ENCODE data around the gene DAGLA. TPM values are rescaled to one million over a fixed set of nuclear protein-coding genes. Genes with fewer than 3 reads are reported as not detected.

Gene DAGLA
- total RNA-seq, 4 donors from 2014 or later: 5.8 to 18.9 (median 10.2) TPM

- TF ChIP-seq POLR2A (IDR thresholded peaks at IDR 0.05): no peak
- TF ChIP-seq, protein P1, sequence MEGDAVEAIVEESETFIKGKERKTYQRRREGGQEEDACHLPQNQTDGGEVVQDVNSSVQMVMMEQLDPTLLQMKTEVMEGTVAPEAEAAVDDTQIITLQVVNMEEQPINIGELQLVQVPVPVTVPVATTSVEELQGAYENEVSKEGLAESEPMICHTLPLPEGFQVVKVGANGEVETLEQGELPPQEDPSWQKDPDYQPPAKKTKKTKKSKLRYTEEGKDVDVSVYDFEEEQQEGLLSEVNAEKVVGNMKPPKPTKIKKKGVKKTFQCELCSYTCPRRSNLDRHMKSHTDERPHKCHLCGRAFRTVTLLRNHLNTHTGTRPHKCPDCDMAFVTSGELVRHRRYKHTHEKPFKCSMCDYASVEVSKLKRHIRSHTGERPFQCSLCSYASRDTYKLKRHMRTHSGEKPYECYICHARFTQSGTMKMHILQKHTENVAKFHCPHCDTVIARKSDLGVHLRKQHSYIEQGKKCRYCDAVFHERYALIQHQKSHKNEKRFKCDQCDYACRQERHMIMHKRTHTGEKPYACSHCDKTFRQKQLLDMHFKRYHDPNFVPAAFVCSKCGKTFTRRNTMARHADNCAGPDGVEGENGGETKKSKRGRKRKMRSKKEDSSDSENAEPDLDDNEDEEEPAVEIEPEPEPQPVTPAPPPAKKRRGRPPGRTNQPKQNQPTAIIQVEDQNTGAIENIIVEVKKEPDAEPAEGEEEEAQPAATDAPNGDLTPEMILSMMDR (IDR thresholded peaks at IDR 0.05): no peak
These were observed 114.4 kb downstream of the DAGLA start for GRCh38 chr11:61794579-61794978.

DNA sequence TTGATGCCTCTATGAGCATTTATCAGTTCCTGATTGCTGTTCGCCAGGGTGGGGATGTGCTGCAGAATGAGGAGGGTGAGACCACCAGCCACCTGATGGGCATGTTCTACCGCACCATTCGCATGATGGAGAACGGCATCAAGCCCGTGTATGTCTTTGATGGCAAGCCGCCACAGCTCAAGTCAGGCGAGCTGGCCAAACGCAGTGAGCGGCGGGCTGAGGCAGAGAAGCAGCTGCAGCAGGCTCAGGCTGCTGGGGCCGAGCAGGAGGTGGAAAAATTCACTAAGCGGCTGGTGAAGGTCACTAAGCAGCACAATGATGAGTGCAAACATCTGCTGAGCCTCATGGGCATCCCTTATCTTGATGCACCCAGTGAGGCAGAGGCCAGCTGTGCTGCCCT lies 115.3 kb downstream of the DAGLA start:
- H3K27ac ChIP-seq: no peak overlapping the region
- no peak for TF ChIP-seq POLR2A (IDR thresholded peaks at IDR 0.05)
- TF ChIP-seq, protein P1 (IDR thresholded peaks at IDR 0.05): no peak
- DNase-seq: no peak
- no peaks in the 10 kb centered on the region for H3K27me3 ChIP-seq
- peaks cover 0 to 18% (median 3%) of the 10 kb centered on the region in 4 donors for H3K4me1 ChIP-seq
- no peaks in the 10 kb centered on the region for H3K9me3 ChIP-seq
- H3K4me3 ChIP-seq: no peak overlapping the region
- no peaks in the 10 kb centered on the region for H3K36me3 ChIP-seq

More at GRCh38 chr11:61794579-61794978, 114.4 kb downstream of the DAGLA start:
- DNase-seq: no peak
- Histone ChIP-seq H3K4me3 (no peak overlapping the region), H3K4me1 (peaks cover 0 to 18% (median 3%) of the 10 kb centered on the region in 4 donors), H3K27me3 (no peaks in the 10 kb centered on the region), H3K27ac (no peak overlapping the region), H3K36me3 (peaks cover 0 to 9% (median 0%) of the 10 kb centered on the region in 3 donors), H3K9me3 (no peaks in the 10 kb centered on the region)

DNA sequence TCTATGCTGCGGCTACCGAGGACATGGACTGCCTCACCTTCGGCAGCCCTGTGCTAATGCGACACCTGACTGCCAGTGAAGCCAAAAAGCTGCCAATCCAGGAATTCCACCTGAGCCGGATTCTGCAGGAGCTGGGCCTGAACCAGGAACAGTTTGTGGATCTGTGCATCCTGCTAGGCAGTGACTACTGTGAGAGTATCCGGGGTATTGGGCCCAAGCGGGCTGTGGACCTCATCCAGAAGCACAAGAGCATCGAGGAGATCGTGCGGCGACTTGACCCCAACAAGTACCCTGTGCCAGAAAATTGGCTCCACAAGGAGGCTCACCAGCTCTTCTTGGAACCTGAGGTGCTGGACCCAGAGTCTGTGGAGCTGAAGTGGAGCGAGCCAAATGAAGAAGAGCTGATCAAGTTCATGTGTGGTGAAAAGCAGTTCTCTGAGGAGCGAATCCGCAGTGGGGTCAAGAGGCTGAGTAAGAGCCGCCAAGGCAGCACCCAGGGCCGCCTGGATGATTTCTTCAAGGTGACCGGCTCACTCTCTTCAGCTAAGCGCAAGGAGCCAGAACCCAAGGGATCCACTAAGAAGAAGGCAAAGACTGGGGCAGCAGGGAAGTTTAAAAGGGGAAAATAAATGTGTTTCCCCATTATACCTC lies 115.8 kb downstream of the DAGLA start:
- Histone ChIP-seq H3K9me3 (no peaks in the 10 kb centered on the region), H3K4me3 (no peak overlapping the region)
- TF ChIP-seq, protein P1 (IDR thresholded peaks at IDR 0.05): no peak
- no peak for TF ChIP-seq POLR2A (IDR thresholded peaks at IDR 0.05)

More for the DNA sequence above, 115.8 kb downstream of the DAGLA start:
- Histone ChIP-seq H3K4me1 (peaks cover 0 to 18% (median 3%) of the 10 kb centered on the region in 4 donors), H3K36me3 (no peaks in the 10 kb centered on the region), H3K27me3 (no peaks in the 10 kb centered on the region), H3K27ac (no peak overlapping the region)
- no peak for DNase-seq

Other genes with a start within 250 kb of the DAGLA start
- gene LRRC10B, start 171.6 kb upstream of the DAGLA start, total RNA-seq: 1 to 10 TPM in 1 of 4 donors, under 1 TPM in 1, not detected in 2; 0.35 to 2.5 TPM
- 10 to 100 TPM in 3 of 4 donors, 1 to 10 TPM in 1; 5.8 to 18.2 (median 12.2) TPM for gene SYT7, start 99.3 kb upstream of the DAGLA start, total RNA-seq
- gene MYRF, start 72.2 kb downstream of the DAGLA start, total RNA-seq: 10 to 100 TPM; 18.2 to 80.9 (median 49.9) TPM
- 10 to 100 TPM in 3 of 4 donors, not detected in 1; 28.7 to 34.7 (median 34.5) TPM for gene TMEM258, start 112.2 kb downstream of the DAGLA start, total RNA-seq
- 10 to 100 TPM in 1 of 4 donors, 1 to 10 TPM in 3; 4.3 to 33.0 (median 8.8) TPM for gene FEN1, start 112.5 kb downstream of the DAGLA start, total RNA-seq
- 1 to 10 TPM; 4.9 to 9.9 (median 6.7) TPM for gene FADS1, start 136.6 kb downstream of the DAGLA start, total RNA-seq
- gene FADS2, start 147.9 kb downstream of the DAGLA start, total RNA-seq: 10 to 100 TPM in 2 of 4 donors, 1 to 10 TPM in 2; 1.6 to 30.7 (median 12.0) TPM
- gene FADS3, start 211.2 kb downstream of the DAGLA start, total RNA-seq: 10 to 100 TPM in 3 of 4 donors, 1 to 10 TPM in 1; 9.5 to 76.7 (median 18.4) TPM
- gene RAB3IL1, start 237.2 kb downstream of the DAGLA start, total RNA-seq: 10 to 100 TPM in 1 of 4 donors, 1 to 10 TPM in 3; 1.1 to 28.1 (median 5.7) TPM